ENCODE results near the gene ZNF277.
"Not testable (repeated sequence)": the region's sequence is repeated elsewhere in the genome, so short reads cannot be mapped to it uniquely, and the experiment has no call there.

Gene ZNF277

DNA sequence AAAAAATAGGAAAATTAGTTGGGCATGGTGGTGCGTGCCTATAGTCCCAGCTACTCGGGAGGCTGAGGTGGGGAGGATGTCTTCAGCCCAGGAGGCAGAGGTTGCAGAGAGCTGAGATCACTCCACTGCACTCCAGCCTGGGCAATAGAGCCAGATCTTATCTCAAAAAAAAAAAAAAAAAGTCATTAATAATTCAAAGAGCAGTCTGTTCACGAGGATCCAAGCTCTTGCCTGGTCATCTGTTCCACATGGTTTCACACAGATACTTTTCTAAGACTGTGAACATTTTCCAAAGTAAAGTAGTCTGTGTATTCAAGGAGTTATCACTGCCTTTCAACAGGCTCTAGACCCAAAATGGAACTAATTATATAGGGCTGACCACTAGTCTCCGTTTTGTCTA lies 86.9 kb downstream of the ZNF277 start:
- no peak for DNase-seq (ENCODE audit: low read depth)

DNA sequence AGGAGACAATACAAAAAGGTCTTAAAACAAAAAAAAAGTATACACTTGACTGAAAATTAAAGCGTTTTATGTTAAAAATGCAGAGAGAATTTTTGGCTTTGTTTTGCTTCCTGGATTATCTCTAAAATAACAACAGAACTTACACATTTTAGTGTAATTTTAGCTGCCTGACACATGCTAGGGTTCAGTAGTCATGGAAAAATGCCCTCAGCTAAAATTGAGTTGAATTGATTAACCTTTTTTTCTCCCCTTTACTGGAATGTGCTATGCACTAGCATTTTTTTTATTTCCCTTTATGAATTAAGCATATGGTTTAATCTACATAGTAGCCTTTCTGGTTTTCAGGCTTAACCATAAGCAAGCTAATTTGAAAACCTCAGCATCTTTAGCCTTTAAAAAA lies 89.9 kb downstream of the ZNF277 start:
- no peak for DNase-seq (ENCODE audit: low read depth)

DNA sequence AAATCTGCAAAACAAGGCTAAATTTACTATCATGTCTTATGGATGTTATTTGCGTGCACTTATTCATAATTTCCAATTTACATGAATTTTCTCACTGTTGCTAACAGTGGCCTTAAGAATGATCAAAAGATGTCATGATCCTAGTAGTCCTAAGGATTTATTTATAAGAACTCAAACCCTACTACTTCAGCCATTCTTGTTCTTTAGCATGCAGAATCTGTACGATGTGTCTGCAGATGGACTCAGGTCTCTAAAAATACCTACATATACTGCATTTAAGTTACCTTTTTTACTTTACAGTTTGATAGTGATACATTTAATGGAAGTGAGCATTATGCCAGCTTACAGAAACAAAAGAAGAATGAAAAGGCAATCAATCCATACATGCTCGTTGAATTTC lies 91.2 kb downstream of the ZNF277 start:
- DNase-seq (ENCODE audit: low read depth), result no peak

DNA sequence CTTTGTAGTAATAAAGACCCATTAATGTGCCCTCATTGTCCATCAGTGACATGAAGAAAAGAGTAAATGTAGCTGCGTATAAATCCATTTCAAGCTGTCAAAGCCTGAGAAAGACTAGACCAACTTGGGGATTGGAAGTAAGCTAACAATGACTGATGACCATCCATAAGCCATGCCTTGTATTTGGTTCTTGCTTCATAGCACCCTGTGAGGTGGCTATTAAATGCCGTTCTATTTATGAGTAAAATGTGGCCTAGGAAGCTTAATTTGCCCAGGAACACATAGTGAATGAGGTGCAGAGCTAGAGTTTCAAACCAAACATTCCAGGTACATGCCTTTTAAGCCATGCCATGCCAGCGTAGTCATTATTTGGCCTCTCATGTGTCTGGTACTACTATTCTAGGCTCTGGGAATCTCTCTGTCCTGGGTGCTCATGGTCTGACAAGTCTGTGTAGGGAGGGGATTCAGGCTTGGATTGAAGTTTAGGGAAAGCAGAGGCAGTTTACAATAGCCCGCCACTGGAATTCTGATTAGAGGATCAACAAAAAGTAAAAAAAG lies 92.1 kb downstream of the ZNF277 start:
- no peak for DNase-seq (ENCODE audit: low read depth)

DNA sequence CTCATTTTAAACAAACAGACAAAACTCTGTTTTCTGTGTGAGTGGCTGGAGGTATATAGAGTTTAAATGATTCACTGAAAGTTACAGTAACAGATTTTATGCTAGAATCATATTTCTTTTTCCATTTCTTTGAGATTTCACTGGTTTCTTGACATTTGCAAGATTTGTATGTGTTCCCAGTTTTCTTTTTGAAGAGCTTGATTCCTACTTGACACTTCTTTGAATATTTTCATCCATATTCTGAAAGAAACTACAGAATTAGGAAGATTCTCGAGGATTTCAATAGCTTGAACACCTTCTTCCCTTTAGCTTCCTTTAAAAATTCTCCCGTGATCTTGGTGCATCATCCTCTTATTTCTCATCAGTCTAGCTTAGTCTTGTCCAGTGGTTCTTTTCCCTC lies 93.6 kb downstream of the ZNF277 start:
- DNase-seq (ENCODE audit: low read depth), result no peak

DNA sequence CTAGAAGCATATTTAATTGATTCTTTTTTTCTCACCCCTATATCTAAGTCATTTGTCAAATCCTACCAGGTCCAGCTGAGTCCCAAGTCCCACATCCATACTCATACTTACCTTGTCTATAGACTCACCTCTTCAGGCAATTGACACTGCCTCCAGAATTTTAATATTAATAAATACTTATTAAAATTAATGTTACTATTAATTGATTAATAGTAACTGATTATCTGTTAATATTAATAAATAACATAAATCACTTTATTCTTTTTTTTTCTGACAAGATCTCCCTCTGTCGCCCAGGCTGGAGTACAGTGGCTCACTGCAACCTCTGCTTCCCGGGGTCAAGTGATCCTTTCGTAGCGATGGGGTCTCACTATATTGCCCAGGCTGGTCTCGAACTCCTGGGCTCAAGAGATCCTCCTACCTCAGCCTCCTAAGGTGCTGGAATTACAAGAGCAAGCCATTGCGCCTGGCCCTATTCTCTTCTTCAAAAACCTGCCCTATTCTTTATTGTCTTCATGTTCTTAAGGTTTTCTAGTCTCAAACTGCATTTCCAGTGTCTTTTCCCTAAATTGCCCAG lies 94.4 kb downstream of the ZNF277 start:
- DNase-seq (ENCODE audit: low read depth), result no peak

DNA sequence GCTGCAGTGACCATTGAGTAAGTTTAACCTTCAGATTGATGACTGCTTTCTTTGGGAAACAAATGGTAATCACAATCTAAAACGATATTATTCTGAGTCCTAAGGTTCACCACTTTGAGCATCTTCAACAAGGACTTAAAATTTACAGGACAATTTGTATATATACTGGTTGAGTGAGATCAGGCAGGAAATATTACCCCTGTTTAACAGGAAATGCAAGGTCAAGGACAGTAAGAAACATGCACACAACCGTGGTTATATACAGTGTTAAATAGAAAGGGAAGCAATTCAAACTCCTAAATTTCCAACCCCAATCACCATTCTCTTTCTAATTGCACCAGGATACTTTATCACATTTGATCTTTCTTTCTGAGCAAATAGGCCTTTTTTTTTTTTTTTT lies 96.1 kb downstream of the ZNF277 start:
- no peak for DNase-seq (ENCODE audit: low read depth)

DNA sequence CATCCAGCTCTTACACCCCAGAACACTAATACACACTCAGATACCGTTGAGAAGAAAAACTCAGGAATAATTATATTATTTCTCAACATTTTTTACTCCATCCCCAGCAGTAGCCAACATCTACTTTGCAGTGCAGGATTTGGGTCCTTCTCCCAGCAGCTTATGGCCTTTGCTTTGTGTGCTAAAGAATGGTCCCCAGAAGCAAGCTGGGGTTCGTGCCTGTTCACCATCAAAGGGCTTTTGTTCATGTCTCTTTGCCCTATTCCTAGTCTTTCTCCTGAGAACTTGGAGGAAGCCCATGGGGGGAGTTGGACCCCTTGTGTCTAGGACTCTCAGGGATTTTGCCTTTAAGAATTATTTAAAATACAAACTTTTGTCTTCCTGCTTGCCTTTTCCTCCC lies 100.4 kb downstream of the ZNF277 start:
- no peak for DNase-seq (ENCODE audit: low read depth)

DNA sequence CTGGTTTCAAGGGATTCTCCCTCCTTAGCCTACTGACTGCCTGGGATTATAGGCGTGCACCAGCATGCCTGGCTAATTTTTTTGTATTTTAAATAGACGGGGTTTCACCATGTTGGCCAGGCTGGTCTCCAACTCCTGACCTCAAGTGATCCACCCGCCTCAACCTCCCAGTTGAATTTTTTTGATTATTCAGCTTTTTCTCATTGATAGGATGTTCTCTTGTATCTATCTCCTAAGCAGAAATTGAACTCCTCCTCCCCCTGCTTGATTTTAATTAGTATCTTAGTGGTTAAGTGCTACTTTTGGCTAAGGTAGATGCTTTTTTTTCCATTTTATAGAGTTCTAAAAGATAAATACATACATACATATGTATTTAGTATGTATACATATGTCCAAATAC lies 101.0 kb downstream of the ZNF277 start:
- DNase-seq (ENCODE audit: low read depth), result no peak

DNA sequence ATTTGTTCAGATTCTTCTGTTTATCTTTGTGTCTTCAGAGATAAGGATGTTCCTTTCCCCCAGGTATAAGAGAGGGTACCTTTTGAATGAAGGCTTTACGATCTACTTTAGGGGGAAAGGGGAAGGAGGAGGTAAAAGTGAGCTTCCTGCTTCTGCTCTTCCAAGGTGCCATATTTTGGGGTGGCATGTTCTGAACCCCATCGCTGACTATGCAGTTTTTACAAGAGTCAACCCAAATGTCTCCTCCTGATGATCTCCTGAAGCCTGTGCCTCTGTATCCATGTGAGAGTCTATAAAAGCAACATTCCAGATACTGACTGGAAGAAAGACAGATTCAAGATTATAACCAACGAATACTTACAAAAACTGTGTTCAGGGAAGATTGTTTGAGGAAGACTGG lies 102.5 kb downstream of the ZNF277 start:
- DNase-seq (ENCODE audit: low read depth), result no peak

DNA sequence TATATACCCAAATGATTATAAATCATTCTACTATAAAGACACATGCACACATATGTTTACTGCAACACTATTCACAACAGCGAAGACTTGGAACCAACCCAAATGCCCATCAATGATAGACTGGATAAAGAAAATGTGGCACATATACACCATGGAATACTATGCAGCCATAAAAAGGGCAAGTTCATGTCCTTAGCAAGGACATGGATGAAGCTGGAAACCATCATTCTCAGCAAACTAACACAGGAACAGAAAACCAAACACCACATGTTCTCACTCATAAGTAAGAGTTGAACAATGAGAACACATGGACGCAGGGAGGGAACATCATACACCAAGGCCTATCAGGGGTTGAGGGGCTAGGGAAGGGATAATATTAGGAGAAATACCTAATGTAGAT lies 110.3 kb downstream of the ZNF277 start:
- DNase-seq (ENCODE audit: low read depth), result not testable (repeated sequence)

DNA sequence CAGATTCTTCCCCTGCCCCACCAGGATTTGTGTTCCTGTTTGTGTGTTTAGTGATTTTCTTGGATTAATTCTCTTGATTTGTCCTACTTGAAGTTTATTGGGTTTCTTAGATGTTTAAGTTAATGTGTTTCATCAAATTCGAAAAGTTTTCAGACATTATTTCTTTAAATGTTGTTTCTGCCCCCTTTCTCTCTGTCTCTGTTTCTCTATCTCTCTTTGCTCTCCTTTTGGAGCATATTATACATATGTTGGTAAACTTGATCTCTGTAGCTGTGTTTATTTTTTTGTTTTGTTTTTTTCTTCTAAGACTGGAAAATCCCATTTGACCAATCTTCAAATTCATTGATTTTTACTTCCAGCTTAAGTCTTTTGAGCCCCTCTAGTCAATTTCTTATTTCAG lies 115.6 kb downstream of the ZNF277 start:
- DNase-seq (ENCODE audit: low read depth), result no peak

DNA sequence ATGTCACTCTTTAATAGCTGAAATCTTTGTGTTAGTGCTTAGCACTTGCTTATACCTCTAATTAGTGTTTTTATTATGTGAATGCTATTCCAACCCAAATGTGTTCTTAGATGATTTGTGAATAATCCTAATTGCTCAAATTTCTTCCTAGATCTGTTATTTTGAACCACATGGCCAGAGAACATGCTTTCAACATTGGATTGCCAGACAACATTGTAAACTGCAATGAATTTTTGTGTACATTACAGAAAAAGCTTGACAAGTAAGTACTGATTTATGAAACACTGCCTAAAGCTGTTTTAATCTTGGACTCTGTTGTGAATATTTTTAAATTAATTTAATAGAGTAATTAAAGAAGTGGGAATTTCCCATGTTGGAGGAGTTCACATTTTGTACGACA lies 121.1 kb downstream of the ZNF277 start:
- no peak for DNase-seq (ENCODE audit: low read depth)

DNA sequence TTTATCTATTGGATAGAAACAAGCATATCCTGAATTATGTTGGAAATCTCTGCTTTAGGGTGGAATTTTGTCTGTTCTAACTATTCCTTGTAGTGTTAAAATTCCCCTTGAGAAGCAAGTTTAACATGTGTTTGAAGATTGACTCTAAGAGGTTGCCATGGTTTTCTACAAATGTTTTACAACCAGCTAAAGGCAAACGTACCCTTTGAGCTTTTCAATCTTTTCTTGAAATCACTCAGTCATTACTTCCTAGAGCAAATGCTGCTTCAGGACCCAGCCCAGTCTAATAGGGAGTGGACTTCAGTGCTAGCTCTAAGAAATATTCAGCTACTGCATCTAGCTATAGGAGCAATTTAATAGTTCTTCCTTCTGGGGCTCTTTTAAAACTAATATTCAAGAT lies 125.0 kb downstream of the ZNF277 start:
- DNase-seq (ENCODE audit: low read depth), result no peak

DNA sequence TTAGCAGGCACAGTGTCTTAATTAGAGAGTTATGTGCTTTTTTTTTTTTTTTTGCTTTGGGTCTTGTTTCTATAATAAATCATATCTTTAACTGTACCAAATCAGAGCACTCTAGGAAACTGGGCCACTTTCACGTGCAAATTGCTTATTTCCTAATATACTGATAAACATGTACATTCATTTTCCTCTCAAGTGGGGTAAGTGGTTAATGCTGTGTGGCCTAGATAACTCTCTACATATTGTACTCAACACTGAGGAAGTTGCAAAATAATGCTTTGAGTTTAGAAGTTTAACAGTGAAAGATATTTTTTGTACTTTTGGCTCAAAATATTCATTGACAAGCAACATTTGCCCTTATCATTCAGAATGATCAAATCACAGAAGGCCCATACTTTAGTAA lies 127.9 kb downstream of the ZNF277 start:
- DNase-seq (ENCODE audit: low read depth), result no peak

DNA sequence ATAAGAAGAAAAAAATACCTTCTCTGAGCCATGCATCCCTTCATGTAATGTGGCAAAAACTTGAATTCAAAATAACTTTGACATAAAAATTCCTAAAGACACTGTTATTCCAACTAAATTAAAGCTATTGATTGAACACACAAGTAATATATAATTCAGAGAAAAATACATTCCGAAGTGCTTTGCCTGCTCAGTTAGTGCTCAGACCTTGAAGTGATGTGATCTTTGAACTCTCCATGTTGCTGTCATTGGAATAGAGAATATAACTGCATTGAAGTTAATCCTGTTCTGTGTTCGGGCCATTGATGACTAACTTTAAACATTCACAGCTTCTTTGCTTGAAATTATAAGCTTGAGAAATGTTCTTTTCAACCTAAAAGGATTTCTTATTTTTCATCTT lies 129.8 kb downstream of the ZNF277 start:
- no peak for DNase-seq (ENCODE audit: low read depth)

DNA sequence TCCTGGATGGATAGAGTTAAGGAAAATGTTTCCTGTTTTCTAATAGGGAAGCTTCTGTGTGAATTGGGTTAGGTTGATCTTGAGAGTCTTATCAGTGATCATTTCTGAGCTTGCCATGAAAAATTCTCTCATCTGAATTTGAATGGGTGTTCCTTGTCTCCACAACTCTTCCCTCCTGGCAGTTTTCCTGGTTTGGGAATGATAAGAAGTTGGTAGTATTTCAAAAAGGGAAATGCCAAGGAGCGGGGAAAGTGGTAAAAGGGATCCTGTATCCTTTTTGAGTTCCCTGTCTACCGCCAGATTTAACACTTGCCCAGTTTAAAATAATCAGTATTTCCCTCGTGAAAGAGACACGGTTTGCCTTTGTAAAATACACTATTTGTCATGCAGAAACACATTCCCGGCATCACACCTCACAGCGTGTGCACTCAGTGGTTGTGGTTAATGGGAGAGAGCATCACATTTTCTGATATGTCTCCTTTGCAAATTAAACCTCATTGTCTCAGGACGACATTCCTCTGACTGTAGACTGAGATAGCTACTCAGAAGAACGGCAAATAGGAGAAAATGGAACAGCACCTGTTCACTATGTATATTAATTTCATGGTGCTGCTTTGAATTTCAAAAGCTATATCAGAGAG lies 130.6 kb downstream of the ZNF277 start:
- no peak for DNase-seq (ENCODE audit: low read depth)

DNA sequence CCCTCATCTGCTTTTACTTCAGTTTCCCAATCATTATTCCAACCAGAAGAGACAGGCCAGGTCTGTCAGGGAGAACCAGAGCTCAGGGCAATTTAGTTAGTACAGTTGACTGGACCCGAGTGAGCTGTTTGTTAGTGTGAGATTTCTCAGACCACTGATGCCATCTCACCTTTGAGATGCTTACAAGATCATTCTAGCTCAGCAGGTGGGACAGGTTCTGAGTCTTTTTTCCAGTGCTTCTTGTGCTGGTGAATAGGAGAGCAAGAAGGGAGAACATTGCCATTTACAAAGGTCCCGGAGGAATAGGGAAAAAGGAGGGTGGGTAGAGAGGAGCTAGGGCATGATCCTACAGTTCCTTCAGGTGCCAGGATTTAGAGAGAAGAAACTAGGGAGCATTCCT lies 131.4 kb downstream of the ZNF277 start:
- DNase-seq (ENCODE audit: low read depth), result no peak

DNA sequence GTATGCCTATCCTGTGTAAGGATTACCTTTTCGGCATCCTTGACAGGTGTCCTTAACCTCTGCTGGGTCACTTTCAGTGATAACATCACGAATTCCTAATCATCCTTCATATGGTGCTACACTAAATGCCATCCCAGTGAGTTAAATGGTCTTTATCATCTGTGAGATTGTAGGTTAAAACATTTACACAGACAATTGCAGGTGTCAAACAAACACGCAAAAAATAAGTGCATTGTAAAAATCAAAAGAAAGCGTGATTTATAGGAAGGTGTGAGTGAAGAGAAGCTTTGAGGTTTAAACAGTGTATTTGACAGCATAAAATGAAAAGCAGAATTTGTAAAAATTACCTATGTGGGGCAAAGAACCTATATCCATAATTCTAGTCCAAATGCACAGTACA lies 132.3 kb downstream of the ZNF277 start:
- DNase-seq (ENCODE audit: low read depth), result no peak

DNA sequence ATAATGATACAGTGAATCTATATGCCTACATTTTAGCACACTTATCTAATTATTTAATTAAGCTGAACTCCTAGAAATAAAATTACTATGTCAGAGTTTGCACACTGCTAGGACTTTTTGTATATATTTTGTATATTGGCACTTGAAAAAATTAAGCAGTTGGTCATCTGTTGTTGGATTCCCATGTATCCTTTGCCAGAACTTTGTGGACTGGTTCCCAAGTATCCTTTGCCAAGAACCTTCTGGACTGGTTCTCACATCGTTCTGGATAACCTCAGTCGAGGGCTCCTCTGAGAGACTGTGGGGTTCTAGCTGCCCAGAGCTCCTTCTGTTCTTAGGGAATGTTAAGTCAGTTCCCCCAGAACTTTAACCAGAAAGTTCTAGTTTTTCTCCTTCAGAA lies 135.0 kb downstream of the ZNF277 start:
- DNase-seq (ENCODE audit: low read depth), result no peak

DNA sequence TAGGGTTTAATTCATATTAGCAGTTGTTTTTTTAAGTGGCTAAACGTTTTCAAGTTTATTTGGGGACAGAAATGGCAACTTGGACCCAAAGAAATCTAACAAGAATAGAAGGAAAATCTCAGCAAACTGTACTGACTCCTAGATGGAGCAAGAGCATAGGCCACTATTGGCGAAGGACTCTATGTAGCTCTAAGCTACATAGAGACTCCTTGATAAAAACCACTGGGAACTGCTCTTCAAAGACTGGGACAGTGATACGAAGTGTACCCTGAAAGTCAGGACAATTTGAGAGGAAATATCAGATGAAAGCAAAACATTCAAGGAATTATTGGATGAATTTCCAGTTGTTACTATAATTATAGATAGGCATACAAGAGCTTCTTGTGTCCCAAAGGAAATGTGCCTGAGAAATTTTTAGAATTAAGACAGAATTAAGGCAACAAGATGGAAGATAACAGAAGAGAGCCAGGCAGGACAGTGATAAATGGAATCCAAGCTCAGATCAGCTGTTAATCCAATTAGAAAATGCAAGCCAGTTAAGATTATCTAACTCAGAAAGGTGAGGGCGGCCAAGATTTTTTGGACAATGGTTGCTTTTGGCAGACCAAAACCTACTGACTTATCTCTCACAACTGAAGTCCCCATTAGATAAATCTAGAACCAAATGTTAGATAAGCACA lies 140.0 kb downstream of the ZNF277 start:
- DNase-seq (ENCODE audit: low read depth), result no peak

DNA sequence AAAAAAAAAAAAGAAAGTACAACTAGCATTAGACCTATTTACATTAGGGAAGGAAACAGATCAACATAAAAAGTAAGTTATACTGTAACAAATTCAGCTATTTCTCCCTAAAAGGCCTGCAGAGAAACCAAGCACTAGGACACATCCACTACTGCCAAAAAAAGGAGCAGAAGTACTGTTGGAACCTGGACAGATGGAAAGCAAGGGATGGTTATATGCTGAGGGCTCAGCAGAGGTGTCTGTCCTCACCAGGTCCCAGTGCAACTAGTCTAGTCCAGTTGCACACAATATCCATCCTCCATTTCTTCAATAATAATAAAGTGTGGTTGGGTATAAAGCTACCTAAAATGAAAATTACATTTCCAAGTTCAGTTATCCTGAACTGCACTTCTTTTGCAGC lies 140.6 kb downstream of the ZNF277 start:
- no peak for DNase-seq (ENCODE audit: low read depth)

DNA sequence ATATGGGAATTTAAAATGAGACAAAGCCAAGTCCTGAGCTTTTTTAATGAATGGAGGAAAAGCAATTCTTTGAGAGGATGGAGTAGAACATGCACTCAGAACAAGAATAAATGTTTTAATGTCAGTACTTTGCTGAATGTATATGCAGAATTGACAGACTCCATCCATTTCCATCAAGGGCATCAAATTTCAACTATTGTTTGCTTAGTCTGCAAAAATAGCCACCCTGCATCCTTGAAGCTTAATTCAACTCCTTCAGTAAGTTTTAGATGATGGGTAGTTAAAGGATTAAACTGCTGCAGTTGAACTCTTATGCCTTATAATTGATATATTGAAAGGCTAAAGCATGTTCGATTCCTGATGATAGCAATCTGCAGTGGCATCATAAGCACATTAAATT lies 144.1 kb downstream of the ZNF277 start:
- DNase-seq (ENCODE audit: low read depth), result no peak

DNA sequence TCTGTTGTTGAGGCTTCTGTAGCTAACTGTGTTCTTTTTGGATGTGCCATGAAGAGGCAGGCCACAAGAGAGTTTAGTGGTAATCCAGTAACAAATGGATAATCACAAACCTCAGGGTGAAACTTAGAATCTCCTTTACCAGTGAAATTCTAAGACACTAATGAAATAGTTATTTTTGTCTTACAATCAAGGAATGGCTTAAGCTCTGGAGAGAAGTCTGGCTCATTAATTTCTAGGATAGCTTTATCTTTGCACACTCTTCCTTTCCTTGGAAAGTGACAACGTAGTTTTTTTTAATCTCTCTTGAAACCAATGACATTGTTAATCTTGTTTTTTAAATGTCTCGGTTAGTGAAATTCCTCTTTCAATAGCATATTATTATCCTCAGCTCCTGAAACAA lies 150.1 kb downstream of the ZNF277 start:
- no peak for DNase-seq (ENCODE audit: low read depth)

Data from T follicular helper cell (primary cell).